ENCODE measurements around the gene SUCLA2. TPM values are rescaled to one million over a fixed set of nuclear protein-coding genes. Genes with fewer than 3 reads are reported as not detected.

SUCLA2 gene
- total RNA-seq, 1 donor from 2014 or later = 41.7 TPM

- Histone ChIP-seq H3K4me3 (ENCODE audit: insufficient read depth, low read depth, low read length) (no peak overlapping the region), H3K36me3 (ENCODE audit: insufficient read depth, low read length) (peaks cover 3% of the 10 kb centered on the region), H3K4me1 (ENCODE audit: insufficient read depth, low read length) (no peaks in the 10 kb centered on the region), H4K20me1 (ENCODE audit: insufficient read depth, low read length) (no peaks in the 10 kb centered on the region), H3K9ac (ENCODE audit: low read length) (no peak overlapping the region), H3K79me2 (ENCODE audit: insufficient read depth, low read length) (peaks cover under 1% of the 10 kb centered on the region), H2AFZ (ENCODE audit: low read depth, low read length) (no peak overlapping the region), H3K4me2 (ENCODE audit: low read length) (no peak overlapping the region), H3K27ac (ENCODE audit: low read depth, low read length) (no peak overlapping the region), H3K9me3 (ENCODE audit: insufficient read depth, low read depth, low read length) (no peaks in the 10 kb centered on the region), H3K27me3 (ENCODE audit: insufficient read depth, low read length) (no peaks in the 10 kb centered on the region)
- FAIRE-seq = no peak
- peaks cover 22% of the 10 kb centered on the region for H3K36me3 Mint-ChIP-seq (ENCODE audit: low read depth, unreplicated experiment)
- H3K27ac Mint-ChIP-seq (ENCODE audit: unreplicated experiment) = no peak overlapping the region
- TF ChIP-seq, protein P1, sequence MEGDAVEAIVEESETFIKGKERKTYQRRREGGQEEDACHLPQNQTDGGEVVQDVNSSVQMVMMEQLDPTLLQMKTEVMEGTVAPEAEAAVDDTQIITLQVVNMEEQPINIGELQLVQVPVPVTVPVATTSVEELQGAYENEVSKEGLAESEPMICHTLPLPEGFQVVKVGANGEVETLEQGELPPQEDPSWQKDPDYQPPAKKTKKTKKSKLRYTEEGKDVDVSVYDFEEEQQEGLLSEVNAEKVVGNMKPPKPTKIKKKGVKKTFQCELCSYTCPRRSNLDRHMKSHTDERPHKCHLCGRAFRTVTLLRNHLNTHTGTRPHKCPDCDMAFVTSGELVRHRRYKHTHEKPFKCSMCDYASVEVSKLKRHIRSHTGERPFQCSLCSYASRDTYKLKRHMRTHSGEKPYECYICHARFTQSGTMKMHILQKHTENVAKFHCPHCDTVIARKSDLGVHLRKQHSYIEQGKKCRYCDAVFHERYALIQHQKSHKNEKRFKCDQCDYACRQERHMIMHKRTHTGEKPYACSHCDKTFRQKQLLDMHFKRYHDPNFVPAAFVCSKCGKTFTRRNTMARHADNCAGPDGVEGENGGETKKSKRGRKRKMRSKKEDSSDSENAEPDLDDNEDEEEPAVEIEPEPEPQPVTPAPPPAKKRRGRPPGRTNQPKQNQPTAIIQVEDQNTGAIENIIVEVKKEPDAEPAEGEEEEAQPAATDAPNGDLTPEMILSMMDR (IDR thresholded peaks at IDR 0.05; ENCODE audit: insufficient read depth, low read depth, low read length) = no peak
- peaks cover 5% of the 10 kb centered on the region for H3K9me3 Mint-ChIP-seq (ENCODE audit: unreplicated experiment)
- no peaks in the 10 kb centered on the region for H3K27me3 Mint-ChIP-seq (ENCODE audit: low read depth, unreplicated experiment)
- no peak for DNase-seq (ENCODE audit: low read depth)
- no peak overlapping the region for H3K4me3 Mint-ChIP-seq (ENCODE audit: unreplicated experiment)
- H3K4me1 Mint-ChIP-seq (ENCODE audit: low read depth, unreplicated experiment) = no peaks in the 10 kb centered on the region
These were observed 18.0 kb downstream of the SUCLA2 start for GRCh38 chr13:47983070-47983469.

DNA sequence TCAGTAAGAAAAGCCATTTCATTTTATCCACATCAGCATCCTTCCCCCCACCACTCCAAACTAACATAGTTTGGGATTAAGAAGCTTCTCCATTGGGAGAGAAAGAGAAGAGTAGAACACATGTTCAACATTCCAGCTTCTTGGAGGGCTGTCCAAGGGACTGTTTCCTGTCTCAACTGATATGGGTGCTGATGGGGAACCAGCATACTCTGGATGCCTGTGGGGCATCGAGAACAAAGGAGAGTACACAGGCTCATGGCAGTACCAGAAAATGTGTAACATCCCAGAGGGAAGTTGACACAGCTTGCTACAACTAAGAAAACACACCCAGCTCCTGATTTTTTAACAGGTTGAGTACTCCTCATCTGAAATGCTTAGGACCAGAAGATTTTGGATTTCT lies 24.7 kb downstream of the SUCLA2 start:
- no peak for TF ChIP-seq EZH2 (IDR thresholded peaks at IDR 0.05; ENCODE audit: insufficient read depth, low read length)
- TF ChIP-seq, protein P1 (IDR thresholded peaks at IDR 0.05; ENCODE audit: insufficient read depth, low read depth, low read length) = no peak
- Histone ChIP-seq H3K4me1 (ENCODE audit: insufficient read depth, low read length) (no peaks in the 10 kb centered on the region), H3K36me3 (ENCODE audit: insufficient read depth, low read length) (peaks cover 9% of the 10 kb centered on the region), H3K27ac (ENCODE audit: low read depth, low read length) (no peak overlapping the region), H3K79me2 (ENCODE audit: insufficient read depth, low read length) (peaks cover 11% of the 10 kb centered on the region), H3K27me3 (ENCODE audit: insufficient read depth, low read length) (no peaks in the 10 kb centered on the region), H3K4me2 (ENCODE audit: low read length) (no peak overlapping the region), H4K20me1 (ENCODE audit: insufficient read depth, low read length) (peaks cover 2% of the 10 kb centered on the region), H2AFZ (ENCODE audit: low read depth, low read length) (no peak overlapping the region), H3K4me3 (ENCODE audit: insufficient read depth, low read depth, low read length) (no peak overlapping the region), H3K9me3 (ENCODE audit: insufficient read depth, low read depth, low read length) (no peaks in the 10 kb centered on the region), H3K9ac (ENCODE audit: low read length) (no peak overlapping the region)
- Mint-ChIP-seq H3K36me3 (ENCODE audit: low read depth, unreplicated experiment) (peaks cover 21% of the 10 kb centered on the region), H3K27me3 (ENCODE audit: low read depth, unreplicated experiment) (no peaks in the 10 kb centered on the region), H3K9me3 (ENCODE audit: unreplicated experiment) (peaks cover 11% of the 10 kb centered on the region), H3K27ac (ENCODE audit: unreplicated experiment) (no peak overlapping the region), H3K4me3 (ENCODE audit: unreplicated experiment) (no peak overlapping the region), H3K4me1 (ENCODE audit: low read depth, unreplicated experiment) (peaks cover 5% of the 10 kb centered on the region)
- DNase-seq (ENCODE audit: low read depth) (peak; percentile 20), FAIRE-seq (no peak)

DNA sequence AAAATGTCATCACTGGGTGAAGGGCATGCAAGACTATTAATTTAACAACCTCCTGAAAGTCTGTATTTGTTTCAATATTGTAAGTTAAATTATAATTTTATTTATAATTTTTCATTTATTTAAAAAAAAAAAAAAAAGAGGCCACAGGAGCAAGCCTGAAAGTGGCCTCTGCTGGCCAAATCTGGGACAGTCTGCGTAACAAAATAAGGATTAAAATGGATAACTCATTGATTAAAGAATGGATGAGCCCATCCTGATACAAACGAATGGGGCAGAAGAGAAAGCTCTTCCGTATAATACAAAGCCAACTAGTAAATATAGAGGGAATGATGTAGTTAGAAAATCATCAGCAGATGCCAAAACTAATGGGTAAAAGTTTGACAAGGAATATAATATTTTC lies 36.2 kb downstream of the SUCLA2 start:
- Histone ChIP-seq H3K9me3 (ENCODE audit: insufficient read depth, low read depth, low read length) (peaks cover under 1% of the 10 kb centered on the region), H3K9ac (ENCODE audit: low read length) (no peak overlapping the region), H3K79me2 (ENCODE audit: insufficient read depth, low read length) (no peaks in the 10 kb centered on the region), H3K27me3 (ENCODE audit: insufficient read depth, low read length) (no peaks in the 10 kb centered on the region), H3K27ac (ENCODE audit: low read depth, low read length) (no peak overlapping the region), H2AFZ (ENCODE audit: low read depth, low read length) (no peak overlapping the region), H3K4me1 (ENCODE audit: insufficient read depth, low read length) (no peaks in the 10 kb centered on the region), H4K20me1 (ENCODE audit: insufficient read depth, low read length) (no peaks in the 10 kb centered on the region), H3K4me3 (ENCODE audit: insufficient read depth, low read depth, low read length) (no peak overlapping the region), H3K36me3 (ENCODE audit: insufficient read depth, low read length) (peaks cover 12% of the 10 kb centered on the region), H3K4me2 (ENCODE audit: low read length) (no peak overlapping the region)
- H3K36me3 Mint-ChIP-seq (ENCODE audit: low read depth, unreplicated experiment) = peaks cover 31% of the 10 kb centered on the region
- peaks cover 2% of the 10 kb centered on the region for H3K9me3 Mint-ChIP-seq (ENCODE audit: unreplicated experiment)
- DNase-seq (ENCODE audit: low read depth) = no peak
- H3K27ac Mint-ChIP-seq (ENCODE audit: unreplicated experiment) = no peak overlapping the region
- H3K4me3 Mint-ChIP-seq (ENCODE audit: unreplicated experiment) = no peak overlapping the region
- no peak for FAIRE-seq
- no peak for TF ChIP-seq EZH2 (IDR thresholded peaks at IDR 0.05; ENCODE audit: insufficient read depth, low read length)
- H3K4me1 Mint-ChIP-seq (ENCODE audit: low read depth, unreplicated experiment) = no peaks in the 10 kb centered on the region
- H3K27me3 Mint-ChIP-seq (ENCODE audit: low read depth, unreplicated experiment) = no peaks in the 10 kb centered on the region

Measured in astrocyte (in vitro differentiated cells and primary cell).